Retina (tissue), 1 donor: ENCODE data around the gene CHRNA3.
A peak's percentile ranks its signal among the peaks of the same experiment; 100 is the strongest.

Experiments
- DNase-seq: peaks from one replicate; pipeline ENCODE4 v3.0.0-alpha.2; 2016

CHRNA3 gene

GRCh38 chr15:78635346-78635745, 14.6 kb upstream of the CHRNA3 start:
- DNase-seq = no peak

DNA sequence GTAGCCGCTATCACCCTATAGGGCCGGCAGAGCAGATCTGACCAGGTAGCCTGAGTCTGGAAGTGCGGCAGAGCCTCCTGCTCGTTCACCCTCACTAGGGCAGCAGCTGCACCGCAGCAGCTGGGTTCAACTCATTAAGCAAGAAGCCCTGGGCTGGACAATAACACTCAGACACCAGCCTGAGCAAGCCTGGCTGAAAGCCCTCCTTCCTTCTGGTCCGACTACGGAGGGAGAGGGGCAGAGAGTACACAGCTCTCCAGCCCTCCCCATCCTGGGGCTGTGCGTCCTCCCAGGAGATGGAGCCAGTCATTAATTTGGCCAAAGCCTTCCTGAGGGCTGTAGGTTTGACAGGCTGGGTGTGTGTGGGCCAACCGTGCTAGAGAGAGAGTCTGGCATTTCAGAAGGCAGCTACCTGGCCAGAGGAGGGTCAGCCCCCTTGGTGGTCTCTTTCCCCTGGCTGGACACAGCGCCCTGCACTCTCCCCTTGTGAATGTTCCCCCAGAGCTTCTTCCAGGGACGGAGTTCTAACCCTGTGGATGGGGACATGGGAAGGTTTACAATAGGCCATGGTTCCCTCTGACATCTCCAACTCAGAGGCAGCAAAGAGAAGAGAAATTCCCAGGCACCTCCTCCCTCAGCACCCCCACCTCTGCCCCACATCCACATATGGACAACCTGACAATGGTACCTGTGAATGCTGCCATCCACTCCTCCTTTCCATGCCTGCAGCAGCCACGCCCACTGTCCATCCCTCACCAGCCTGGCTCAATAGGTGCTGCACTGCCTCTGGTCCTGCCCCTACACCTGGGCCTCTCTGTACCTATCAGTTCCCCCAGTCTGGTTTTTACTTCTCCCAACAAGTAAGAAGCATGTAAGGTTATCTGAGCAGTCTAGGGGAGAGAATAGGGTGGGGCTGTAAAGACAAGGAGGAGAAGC, 13.7 kb upstream of the CHRNA3 start:
- no peak for DNase-seq

DNA sequence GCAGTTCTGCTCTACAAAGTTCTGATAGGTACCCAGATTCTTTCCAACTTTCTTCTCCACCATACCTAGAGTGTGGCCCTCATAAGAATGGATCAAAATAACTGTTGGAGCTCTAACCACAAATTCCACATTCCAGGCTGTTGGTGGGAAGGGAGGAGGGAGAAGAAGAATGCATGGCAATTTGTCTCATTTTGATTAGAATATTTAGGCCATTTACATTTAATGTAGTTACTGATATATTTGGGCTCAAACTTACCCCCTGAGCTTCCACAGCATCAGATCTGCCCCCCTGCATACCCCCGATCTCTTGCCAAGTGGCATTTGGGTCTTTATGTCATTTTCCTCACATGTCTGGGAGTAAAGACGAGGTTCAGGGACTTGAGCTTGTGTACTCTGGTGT, 12.6 kb upstream of the CHRNA3 start:
- no peak for DNase-seq

- no peak for DNase-seq
These were observed 10.3 kb upstream of the CHRNA3 start for GRCh38 chr15:78630886-78631633.

GRCh38 chr15:78629716-78630065, 8.9 kb upstream of the CHRNA3 start:
- no peak for DNase-seq

- no peak for DNase-seq
These were observed 8.4 kb upstream of the CHRNA3 start for GRCh38 chr15:78629031-78629715.

GRCh38 chr15:78628227-78628626, 7.4 kb upstream of the CHRNA3 start:
- DNase-seq = no peak

- DNase-seq = no peak
These were observed 6.6 kb upstream of the CHRNA3 start for GRCh38 chr15:78627348-78627747.

- DNase-seq = no peak
These were observed 5.7 kb upstream of the CHRNA3 start for GRCh38 chr15:78626381-78626995.

- DNase-seq = no peak
These were observed 4.9 kb upstream of the CHRNA3 start for GRCh38 chr15:78625606-78626280.

DNA sequence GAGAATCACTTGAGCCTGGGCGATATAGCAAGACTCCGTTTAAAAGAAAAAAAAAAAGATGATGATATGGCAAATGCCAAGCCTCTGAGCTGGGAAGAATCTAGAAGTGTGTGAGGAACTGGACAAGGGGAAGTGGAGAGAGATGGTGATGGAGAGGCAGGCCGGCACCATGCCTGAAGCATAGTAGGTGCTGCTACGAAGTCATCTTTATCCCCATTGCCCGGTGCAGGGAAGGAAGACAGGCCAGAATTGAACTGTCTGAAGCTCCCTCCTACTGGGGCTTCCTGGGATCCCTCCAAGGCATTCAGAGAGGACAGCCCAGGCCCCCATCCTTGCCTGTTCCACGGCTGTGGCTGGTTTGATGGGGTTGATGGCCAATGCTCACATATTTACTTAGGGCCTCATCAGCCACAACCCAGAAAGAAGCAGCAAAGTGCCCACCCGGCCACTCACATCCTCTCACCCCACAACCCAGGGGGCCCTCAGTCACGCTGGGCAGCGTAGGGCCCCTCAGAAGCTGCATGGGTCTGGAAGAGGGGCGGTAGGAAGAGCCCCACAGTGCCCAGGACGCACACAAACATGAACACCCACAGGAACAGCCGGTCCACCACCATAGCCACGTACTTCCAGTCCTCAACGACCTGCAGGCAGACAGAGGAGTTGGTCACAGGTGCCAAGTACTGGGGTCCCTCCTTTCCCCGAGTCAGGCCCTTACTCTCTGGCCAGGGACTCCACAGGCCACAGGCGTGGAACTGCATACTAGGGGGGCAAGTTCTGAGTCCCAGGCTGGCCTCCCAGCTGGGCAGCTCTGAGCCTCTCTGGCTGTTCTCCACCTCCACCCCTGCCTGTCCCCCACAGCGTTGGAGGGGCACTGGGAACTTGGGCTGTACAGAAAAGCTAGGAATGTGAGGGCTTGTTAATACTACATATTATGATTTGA, 4.1 kb upstream of the CHRNA3 start:
- DNase-seq = no peak

- DNase-seq = no peak
These were observed 3.1 kb upstream of the CHRNA3 start for GRCh38 chr15:78623786-78624497.

DNA sequence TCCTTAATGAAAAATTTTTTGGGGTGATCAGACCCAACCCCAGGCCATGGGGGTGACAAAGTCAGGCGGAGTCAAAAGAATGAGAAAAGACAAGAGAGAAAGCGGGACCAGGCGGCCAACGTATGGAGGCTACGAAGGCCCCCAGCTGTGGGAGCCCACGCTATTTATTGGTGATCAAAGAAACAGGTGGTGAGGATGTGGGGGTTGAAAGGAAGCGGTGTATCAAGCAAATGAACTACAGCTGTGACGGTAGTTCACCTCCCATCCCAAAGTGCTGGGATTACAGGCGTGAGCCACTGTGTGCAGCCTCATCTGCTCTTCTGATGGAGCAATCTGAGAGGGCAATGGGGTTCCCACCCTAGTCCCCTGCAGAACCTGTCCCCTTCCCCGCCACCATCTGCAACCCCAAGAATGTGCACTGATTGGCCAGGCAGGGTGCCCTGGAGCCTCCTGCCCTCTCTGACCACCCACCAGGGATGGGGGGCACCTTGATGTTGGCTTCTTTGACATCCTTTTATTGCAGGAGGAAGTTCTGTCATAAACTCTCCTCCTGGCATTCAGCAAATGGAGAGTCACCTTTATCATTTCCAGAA, 1.1 kb upstream of the CHRNA3 start:
- DNase-seq = no peak

DNA sequence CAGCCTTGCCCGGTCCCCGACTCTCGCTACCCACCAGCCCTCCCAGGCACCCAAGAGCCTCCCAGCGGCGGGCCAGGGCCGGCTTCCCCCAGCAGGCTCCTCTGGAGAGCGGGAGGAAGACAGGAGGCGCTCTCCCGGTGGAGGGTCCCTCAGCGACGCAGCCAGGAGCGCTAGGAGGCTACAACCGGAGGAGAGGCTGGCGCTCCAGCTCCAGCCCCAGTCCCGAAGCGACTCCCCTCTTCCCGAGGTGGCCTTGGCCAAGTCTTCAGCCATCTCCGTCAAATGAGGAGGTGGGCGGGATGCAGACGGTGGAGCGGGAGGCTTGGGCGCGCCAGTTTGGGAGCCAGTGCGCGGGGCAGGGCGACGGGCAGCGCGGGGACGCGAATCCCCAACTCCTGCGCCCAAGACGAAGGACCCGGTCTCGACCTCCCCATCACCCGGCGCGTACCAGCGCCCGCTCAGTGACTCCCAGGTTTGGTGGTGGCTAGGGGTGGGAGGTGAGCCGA, 722 bp downstream of the CHRNA3 start:
- peak; percentile 84 for DNase-seq

GRCh38 chr15:78619022-78619950, 1.5 kb downstream of the CHRNA3 start:
- no peak for DNase-seq

GRCh38 chr15:78618490-78618934, 2.3 kb downstream of the CHRNA3 start:
- peak; percentile 90 for DNase-seq

GRCh38 chr15:78618064-78618463, 2.7 kb downstream of the CHRNA3 start:
- DNase-seq = no peak

DNA sequence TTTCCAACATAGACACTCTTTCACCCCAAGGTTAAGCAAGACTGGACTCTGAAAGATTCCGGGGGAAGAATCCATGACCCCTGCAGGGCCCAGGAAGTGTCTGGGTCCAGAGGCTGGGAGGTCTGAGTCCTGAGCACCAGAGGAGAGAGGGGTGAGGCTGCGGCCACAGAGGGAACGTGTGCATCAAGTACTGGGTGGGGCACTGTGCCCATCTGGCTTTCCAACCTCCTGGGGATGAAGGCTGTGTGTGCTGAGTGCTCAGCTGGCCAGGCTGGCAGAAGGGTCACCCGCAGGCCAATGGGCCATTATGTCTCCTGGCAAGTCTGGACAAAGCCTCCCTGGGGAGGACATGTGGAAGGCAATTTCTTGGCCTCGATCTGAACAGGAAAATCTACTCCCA, 3.3 kb downstream of the CHRNA3 start:
- DNase-seq = peak; percentile 56

DNA sequence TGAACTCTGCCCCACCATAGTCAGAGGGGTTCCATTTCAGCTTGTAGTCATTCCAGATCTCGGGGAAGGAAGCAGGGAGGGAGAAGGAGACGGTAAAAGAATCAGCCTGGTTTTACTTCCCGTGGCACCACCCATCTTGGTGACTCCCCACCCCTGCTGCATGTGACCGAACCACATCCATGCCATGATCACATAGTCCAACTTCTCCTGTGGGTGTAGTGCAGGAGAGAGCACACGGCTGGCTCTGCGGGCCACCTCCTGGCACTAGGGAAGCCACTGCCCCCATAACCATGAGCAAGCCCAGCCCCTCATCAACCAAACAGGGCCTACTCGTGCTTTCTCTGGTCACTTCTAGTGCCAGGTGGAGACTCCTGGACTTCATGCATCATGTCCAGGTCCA, 3.7 kb downstream of the CHRNA3 start:
- DNase-seq = no peak
